ENCODE results near the gene PDLIM5. TPM values are rescaled to one million over a fixed set of nuclear protein-coding genes. Genes with fewer than 3 reads are reported as not detected.

Gene PDLIM5
- total RNA-seq, 3 donors from 2014 or later (not counting 1 experiment from before 2014, with no cell fraction given): 41.8 to 94.8 (median 50.5) TPM

DNA sequence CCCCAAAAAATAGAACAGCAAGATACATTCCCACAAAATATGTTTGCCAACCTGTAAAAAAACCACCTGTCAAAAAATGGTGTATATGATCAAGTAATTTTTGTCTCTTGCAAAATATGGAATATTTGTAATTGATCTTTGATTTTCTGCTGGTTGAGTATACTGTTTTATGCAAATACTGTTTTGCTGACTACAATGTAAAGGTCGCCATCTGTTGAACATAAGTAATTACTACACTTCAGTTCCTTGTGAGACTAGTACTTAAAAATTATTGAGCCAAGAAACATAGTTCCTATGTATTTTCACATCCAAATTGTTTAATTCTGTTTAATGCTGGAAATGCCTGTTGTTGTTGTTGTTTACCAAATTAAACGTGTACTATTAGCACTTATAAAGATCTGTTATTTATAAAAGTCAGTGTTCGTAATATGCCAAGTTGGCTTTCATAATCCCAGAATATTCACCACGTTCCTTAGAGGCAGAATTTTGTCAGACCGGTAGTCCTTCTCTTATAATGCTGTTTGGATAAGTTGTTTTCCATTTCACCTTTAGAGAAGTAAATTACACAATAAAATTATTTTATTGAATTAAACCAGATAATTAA is 144.2 kb downstream of the PDLIM5 start:
- WGBS (ENCODE audit: insufficient coverage): 100% methylated on average over 1 of the region's 5 CpGs
- no peak overlapping the region for H3K4me3 ChIP-seq (ENCODE audit: low read length)
- ATAC-seq: peak in 2 of 3 donors; percentile 53 to 63
- Mint-ChIP-seq H3K4me3 (no peak overlapping the region), H3K9me3 (no peaks in the 10 kb centered on the region), H3K27me3 (ENCODE audit: low read depth in 2 of 2) (no peaks in the 10 kb centered on the region), H3K4me1 (peaks cover 0 to 5% of the 10 kb centered on the region in 2 donors), H3K36me3 (no peaks in the 10 kb centered on the region), H3K27ac (no peak overlapping the region)
- TF ChIP-seq CTCF (IDR thresholded peaks at IDR 0.05): peak; percentile 79
- intact Hi-C loops (cut with micrococcal nuclease): loop anchor here (1.0 to 2.0 kb wide), 2 partner anchors 190 to 291 kb away; no protein-coding TSS in a partner anchor
- no peak overlapping the region for H3K27ac ChIP-seq (ENCODE audit: low read length)
- peaks cover 3% of the 10 kb centered on the region for H3K36me3 ChIP-seq (ENCODE audit: control insufficient read depth, insufficient read depth, low read length)
- H3K4me1 ChIP-seq (ENCODE audit: control insufficient read depth, insufficient read depth, low read length): no peaks in the 10 kb centered on the region
- no peaks in the 10 kb centered on the region for H3K27me3 ChIP-seq (ENCODE audit: control insufficient read depth, insufficient read depth, low read length)
- H3K9me3 ChIP-seq (ENCODE audit: control insufficient read depth, insufficient read depth, low read length): no peaks in the 10 kb centered on the region
- DNase-seq: peak in 1 of 2 donors; percentile 61

- H3K36me3 ChIP-seq (ENCODE audit: control insufficient read depth, insufficient read depth, low read length): no peaks in the 10 kb centered on the region
- H3K4me3 ChIP-seq (ENCODE audit: low read length): no peak overlapping the region
- no peak overlapping the region for H3K27ac ChIP-seq (ENCODE audit: low read length)
- H3K4me1 ChIP-seq (ENCODE audit: control insufficient read depth, insufficient read depth, low read length): no peaks in the 10 kb centered on the region
- H3K27me3 Mint-ChIP-seq (ENCODE audit: low read depth in 2 of 2): no peaks in the 10 kb centered on the region
- no peak overlapping the region for H3K4me3 Mint-ChIP-seq
- no peaks in the 10 kb centered on the region for H3K36me3 Mint-ChIP-seq
- intact Hi-C loops (cut with micrococcal nuclease): no loop called here
- no peaks in the 10 kb centered on the region for H3K27me3 ChIP-seq (ENCODE audit: control insufficient read depth, insufficient read depth, low read length)
- H3K9me3 Mint-ChIP-seq: no peaks in the 10 kb centered on the region
- 89% methylated on average over 1 of the region's 1 CpG for WGBS (ENCODE audit: insufficient coverage)
- DNase-seq: no peak
- peaks cover 0 to 5% of the 10 kb centered on the region in 2 donors for H3K4me1 Mint-ChIP-seq
- TF ChIP-seq CTCF (IDR thresholded peaks at IDR 0.05): no peak
- ATAC-seq: no peak
- H3K9me3 ChIP-seq (ENCODE audit: control insufficient read depth, insufficient read depth, low read length): no peaks in the 10 kb centered on the region
- no peak overlapping the region for H3K27ac Mint-ChIP-seq
Measured at GRCh38 chr4:94598758-94599157, 147.0 kb downstream of the PDLIM5 start.

DNA sequence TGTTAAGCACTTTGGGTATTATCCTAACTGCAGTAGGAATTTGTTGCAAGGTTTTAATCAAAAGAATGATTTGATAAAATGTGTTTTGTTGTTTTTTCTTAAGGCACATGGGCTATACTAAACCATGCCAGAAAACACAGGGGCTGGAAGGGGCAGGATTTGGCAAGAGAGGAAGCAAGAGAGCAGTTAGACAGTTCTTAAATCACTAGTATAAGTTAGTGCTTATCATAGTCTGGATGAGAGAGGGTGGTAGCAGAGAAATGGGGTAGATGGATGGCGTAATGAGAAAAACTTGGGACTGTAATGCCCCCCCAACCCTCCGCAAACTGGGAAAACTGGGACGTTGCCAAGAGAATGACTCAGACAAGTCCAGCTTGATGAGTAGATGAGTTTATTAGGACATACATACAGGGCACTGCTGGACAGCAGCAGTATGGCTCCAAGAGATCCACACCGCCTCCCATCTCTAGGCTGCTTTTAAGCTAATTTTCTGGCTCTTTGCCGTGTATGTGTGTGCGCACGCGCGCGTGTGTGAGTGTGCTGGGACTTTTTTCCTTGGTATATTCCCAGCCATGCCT is 151.5 kb downstream of the PDLIM5 start:
- no peak overlapping the region for H3K4me3 Mint-ChIP-seq

More for the DNA sequence above, 151.5 kb downstream of the PDLIM5 start:
- no peaks in the 10 kb centered on the region for H3K4me1 ChIP-seq (ENCODE audit: control insufficient read depth, insufficient read depth, low read length)
- ATAC-seq (no peak), DNase-seq (no peak)
- intact Hi-C loops (cut with micrococcal nuclease): no loop called here
- H3K9me3 ChIP-seq (ENCODE audit: control insufficient read depth, insufficient read depth, low read length): no peaks in the 10 kb centered on the region
- Mint-ChIP-seq H3K27me3 (ENCODE audit: low read depth in 2 of 2) (no peaks in the 10 kb centered on the region), H3K9me3 (no peaks in the 10 kb centered on the region), H3K36me3 (no peaks in the 10 kb centered on the region), H3K27ac (no peak overlapping the region), H3K4me1 (no peaks in the 10 kb centered on the region)
- no peaks in the 10 kb centered on the region for H3K27me3 ChIP-seq (ENCODE audit: control insufficient read depth, insufficient read depth, low read length)
- no peak overlapping the region for H3K27ac ChIP-seq (ENCODE audit: low read length)
- WGBS (ENCODE audit: insufficient coverage): 94% methylated on average over 10 of the region's 10 CpGs
- H3K4me3 ChIP-seq (ENCODE audit: low read length): no peak overlapping the region
- no peak for TF ChIP-seq CTCF (IDR thresholded peaks at IDR 0.05)
- no peaks in the 10 kb centered on the region for H3K36me3 ChIP-seq (ENCODE audit: control insufficient read depth, insufficient read depth, low read length)

Measured in natural killer cell (primary cell).